ENCODE results near the gene SAMD9L. TPM values are rescaled to one million over a fixed set of nuclear protein-coding genes. Genes with fewer than 3 reads are reported as not detected.
A peak's percentile ranks its signal among the peaks of the same experiment; 100 is the strongest.
"Not testable (repeated sequence)": the region's sequence is repeated elsewhere in the genome, so short reads cannot be mapped to it uniquely, and the experiment has no call there.

SAMD9L gene
- total RNA-seq, 1 donor from 2014 or later = 5.9 TPM

DNA sequence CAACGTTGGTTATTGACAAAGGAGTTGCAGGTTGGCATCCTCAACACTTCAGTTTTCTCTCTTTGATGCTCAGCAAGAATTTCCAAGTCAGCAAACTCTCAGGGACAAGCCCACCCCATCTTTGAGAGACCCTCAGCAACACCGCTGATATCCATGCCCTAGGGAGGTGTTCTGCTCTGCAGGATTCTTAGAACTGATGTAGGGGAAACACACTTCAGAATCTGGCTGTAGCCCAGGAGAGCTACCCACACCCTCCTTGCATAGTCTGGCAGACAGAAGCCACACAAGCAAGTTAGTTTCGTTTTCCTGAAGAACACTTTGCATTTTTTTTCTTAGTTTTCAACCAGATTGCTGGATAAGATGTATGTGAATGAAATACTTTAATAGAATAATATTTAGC, 822 bp downstream of the SAMD9L start:
- peak; percentile 86 for ATAC-seq
- intact Hi-C loops (cut with micrococcal nuclease) = no loop called here
- DNase-seq = peak; percentile 20

- ATAC-seq (peak; percentile 31), DNase-seq (no peak)
- intact Hi-C loops (cut with micrococcal nuclease) = no loop called here
These were observed 1.6 kb downstream of the SAMD9L start for GRCh38 chr7:93146472-93147141.

- ATAC-seq = no peak
- intact Hi-C loops (cut with micrococcal nuclease) = no loop called here
- DNase-seq = no peak
These were observed 2.1 kb downstream of the SAMD9L start for GRCh38 chr7:93146036-93146435.

- ATAC-seq = no peak
These were observed 2.8 kb downstream of the SAMD9L start for GRCh38 chr7:93145354-93145753.

DNA sequence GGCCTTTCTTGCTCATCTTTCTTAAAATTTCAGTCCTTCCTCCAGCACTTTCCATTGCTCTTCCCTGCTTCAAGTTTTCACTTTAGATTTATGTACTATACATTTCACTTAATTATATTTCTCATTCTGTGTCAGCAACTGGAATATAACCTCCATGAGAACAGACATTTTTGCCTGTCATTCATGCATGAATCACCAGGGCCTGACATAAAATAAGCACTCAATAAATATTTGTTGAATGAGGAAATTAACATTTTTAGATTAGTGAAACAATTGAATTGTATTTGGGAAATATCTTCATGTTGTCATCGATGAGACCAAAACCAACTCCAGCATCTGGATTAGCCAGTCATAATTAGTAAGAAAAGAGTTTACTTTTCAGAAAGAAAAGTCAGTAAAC, 6.1 kb downstream of the SAMD9L start:
- DNase-seq (no peak), ATAC-seq (no peak)
- intact Hi-C loops (cut with micrococcal nuclease) = no loop called here

More at GRCh38 chr7:93145354-93145753, 2.8 kb downstream of the SAMD9L start:
- no peak for DNase-seq
- intact Hi-C loops (cut with micrococcal nuclease) = no loop called here

- no peak for DNase-seq
- ATAC-seq = no peak
- intact Hi-C loops (cut with micrococcal nuclease) = no loop called here
These were observed 7.5 kb downstream of the SAMD9L start for GRCh38 chr7:93140582-93141191.

DNA sequence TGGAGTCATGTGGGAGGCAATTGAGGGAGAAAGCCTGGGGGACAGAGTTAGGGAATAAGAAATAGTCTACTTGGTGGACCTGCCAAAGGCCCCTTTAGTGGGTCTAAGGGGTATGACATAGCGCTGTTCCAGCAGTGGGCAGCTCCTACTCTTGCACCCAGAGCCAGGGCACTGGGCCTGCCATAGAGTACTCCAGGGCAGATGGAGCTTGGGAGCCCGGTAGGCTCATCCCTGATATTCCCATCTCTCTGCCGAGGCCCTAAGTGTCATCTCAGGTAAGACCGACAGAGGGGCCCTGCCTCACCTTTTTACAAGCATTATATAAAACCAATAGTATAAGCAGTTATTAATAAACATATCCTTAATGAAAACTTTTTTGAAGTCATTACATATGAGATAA, 9.6 kb downstream of the SAMD9L start:
- intact Hi-C loops (cut with micrococcal nuclease) = no loop called here
- ATAC-seq (no peak), DNase-seq (no peak)

DNA sequence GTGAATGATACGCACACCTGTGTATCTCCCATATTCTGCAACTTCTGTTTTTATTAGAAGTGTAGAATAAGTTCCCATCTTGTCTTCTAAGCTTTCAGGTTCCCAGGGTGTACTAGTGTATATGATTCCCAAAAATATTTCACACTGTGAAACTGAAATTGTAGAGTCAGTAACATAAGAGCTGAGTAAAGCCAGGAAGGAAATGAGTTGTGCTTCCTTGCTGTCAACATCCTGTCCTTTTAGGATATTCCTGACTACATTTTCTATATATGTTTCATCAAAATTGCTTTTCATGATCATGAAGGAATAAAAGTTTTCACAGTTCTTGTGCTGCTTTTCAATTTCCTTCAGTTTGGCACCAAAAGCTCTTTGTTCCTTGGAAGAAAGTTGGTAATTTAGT, 15.2 kb downstream of the SAMD9L start:
- DNase-seq (no peak), ATAC-seq (no peak)
- intact Hi-C loops (cut with micrococcal nuclease) = no loop called here

DNA sequence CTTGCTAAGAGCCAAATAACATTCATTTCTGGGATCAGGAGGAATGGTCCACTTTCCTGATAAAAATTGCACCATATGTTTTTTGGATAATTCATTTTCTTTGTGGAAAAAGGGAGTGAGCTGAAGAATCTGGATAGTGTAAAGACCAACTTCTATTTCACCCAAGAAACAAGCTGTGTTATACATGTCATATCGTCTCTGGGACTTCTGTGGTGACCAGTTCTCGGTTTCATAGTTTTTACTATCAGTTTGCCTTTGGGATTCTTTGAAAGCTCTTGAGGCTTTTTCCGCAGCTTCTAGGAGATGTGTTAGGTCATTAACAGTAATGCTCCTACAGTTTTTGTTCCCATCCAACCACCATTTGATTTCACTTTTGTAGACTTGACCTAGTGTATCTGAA, 16.0 kb downstream of the SAMD9L start:
- ATAC-seq (no peak), DNase-seq (no peak)
- intact Hi-C loops (cut with micrococcal nuclease) = no loop called here

GRCh38 chr7:93126954-93127353, 21.2 kb downstream of the SAMD9L start:
- ATAC-seq; DNase-seq; intact Hi-C loops (cut with micrococcal nuclease): not testable (repeated sequence)

DNA sequence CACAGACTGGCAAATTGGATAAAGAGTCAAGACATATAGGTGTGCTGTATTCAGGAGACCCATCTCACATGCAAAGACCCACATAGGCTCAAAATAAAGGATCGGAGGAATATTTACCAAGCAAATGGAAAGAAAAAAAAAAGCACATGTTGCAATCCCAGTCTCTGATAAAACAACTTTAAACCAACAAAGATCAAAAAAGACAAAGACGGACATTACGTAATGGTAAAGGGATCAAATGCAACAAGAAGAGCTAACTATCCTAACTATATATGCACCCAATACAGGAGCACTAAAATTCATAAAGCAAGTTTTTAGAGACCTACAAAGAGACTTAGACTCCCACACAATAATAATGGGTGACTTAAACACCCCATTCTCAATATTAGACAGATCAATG, 24.7 kb downstream of the SAMD9L start:
- DNase-seq; intact Hi-C loops (cut with micrococcal nuclease); ATAC-seq: not testable (repeated sequence)

GRCh38 chr7:93120592-93121549, 27.3 kb downstream of the SAMD9L start:
- ATAC-seq = no peak
- DNase-seq = no peak

DNA sequence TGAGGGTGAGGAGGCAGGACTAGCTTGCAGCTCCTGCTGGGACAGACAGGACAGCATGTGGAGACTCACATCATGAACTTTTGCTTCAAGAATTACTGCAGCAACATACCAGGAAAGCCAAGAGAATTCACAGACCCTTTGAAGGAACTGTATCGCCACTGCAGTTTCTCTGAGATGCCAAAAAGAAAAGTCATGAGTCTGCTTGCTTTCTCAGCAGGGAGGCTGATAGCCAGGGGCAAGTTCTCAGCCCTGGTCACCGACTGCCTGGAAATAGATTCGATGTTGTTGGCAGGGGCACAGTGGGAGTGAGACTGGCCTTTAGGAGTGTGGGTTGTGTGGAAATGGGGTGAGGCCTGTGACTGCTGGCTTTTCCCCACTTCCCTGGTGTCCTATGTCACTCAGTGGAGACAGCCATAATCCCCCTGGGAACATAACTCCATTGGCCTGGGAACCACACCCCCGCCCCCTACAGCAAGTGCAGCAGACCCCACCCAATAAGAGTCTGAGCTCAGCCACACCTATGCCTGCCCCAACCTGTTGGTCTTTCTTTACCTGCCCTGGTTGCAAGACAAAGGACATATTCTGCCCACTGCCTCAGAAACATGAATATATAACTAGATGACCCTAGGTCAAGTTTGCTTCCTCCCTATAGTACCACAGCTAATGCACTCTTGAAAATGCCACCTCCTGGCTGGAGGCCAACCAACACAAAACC, 28.8 kb downstream of the SAMD9L start:
- no peak for ATAC-seq

More at GRCh38 chr7:93120592-93121549, 27.3 kb downstream of the SAMD9L start:
- intact Hi-C loops (cut with micrococcal nuclease) = no loop called here

DNA sequence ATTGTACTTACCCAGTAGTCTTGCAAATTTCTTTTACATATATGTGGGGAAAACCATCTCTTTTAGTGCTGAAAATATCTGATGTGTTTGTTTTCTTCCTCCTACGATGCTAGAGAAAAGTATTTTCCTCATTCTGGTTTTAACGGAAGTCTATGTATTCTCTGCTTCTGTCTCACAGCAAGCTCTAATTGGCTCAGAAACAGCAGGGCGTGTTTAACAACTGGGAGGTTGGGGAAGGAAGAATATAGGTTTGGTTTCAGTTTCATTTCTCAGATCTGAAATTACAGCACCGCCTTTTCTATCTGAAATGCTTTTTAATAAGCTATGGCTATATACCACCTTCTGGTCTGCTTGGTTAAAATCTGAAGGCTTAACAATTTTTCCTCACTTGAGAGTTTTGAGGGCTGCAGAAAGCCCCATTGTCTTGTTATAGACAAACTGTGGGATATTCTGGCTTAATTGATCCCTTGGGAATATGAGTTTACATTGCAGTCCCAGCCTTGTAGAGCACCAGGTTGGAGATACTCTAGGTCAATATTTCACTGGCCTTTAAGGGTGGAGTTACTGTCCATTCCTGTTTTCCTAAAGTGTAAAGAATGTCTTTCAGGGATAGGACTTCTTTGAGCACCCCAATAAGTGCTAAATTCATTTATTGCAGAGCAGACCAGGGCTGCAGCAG, 30.2 kb downstream of the SAMD9L start, which contains the start of gene SAMD9:
Gene SAMD9, minus strand, starts transcription at position 128 of the 679 bp plus-strand sequence. CDS start 11,882 bp downstream, outside the sequence.
- ATAC-seq = peak; percentile 91
- intact Hi-C loops (cut with micrococcal nuclease) = no loop called here
- no peak for DNase-seq

More for the DNA sequence above, 28.8 kb downstream of the SAMD9L start:
- DNase-seq = no peak
- intact Hi-C loops (cut with micrococcal nuclease) = no loop called here

- DNase-seq (no peak), ATAC-seq (no peak)
- intact Hi-C loops (cut with micrococcal nuclease) = no loop called here
These were observed 30.9 kb downstream of the SAMD9L start for GRCh38 chr7:93117327-93117726.

GRCh38 chr7:93115796-93116195, 32.4 kb downstream of the SAMD9L start:
- ATAC-seq (no peak), DNase-seq (no peak)
- intact Hi-C loops (cut with micrococcal nuclease) = no loop called here

- DNase-seq (no peak), ATAC-seq (no peak)
- intact Hi-C loops (cut with micrococcal nuclease) = no loop called here
These were observed 40.2 kb downstream of the SAMD9L start for GRCh38 chr7:93108003-93108402.

- ATAC-seq (no peak), DNase-seq (no peak)
- intact Hi-C loops (cut with micrococcal nuclease) = no loop called here
These were observed 50.8 kb downstream of the SAMD9L start for GRCh38 chr7:93097388-93097787.

Measured in left ventricle myocardium superior (tissue), 1 donor.